ENCODE measurements around the gene CSNK1G1.
"Not testable (repeated sequence)": the region's sequence is repeated elsewhere in the genome, so short reads cannot be mapped to it uniquely, and the experiment has no call there.

The CSNK1G1 gene

GRCh38 chr15:64235552-64235951 is 120.4 kb downstream of the CSNK1G1 start:
- no peak for DNase-seq

GRCh38 chr15:64233299-64233698 is 122.7 kb downstream of the CSNK1G1 start:
- no peak for DNase-seq

- DNase-seq, result no peak
These were observed 123.6 kb downstream of the CSNK1G1 start for GRCh38 chr15:64232400-64232799.

- no peak for DNase-seq
These were observed 126.7 kb downstream of the CSNK1G1 start for GRCh38 chr15:64229129-64229724.

- DNase-seq, result no peak
These were observed 130.2 kb downstream of the CSNK1G1 start for GRCh38 chr15:64225804-64226203.

- DNase-seq, result no peak
These were observed 131.5 kb downstream of the CSNK1G1 start for GRCh38 chr15:64224511-64224910.

- no peak for DNase-seq
These were observed 132.1 kb downstream of the CSNK1G1 start for GRCh38 chr15:64223882-64224281.

GRCh38 chr15:64222573-64223366 is 133.2 kb downstream of the CSNK1G1 start:
- no peak for DNase-seq

GRCh38 chr15:64221911-64222310 is 134.1 kb downstream of the CSNK1G1 start:
- not testable (repeated sequence) for DNase-seq

- DNase-seq, result not testable (repeated sequence)
These were observed 138.6 kb downstream of the CSNK1G1 start for GRCh38 chr15:64217429-64217750.

GRCh38 chr15:64216730-64217428 is 139.1 kb downstream of the CSNK1G1 start:
- no peak for DNase-seq

GRCh38 chr15:64216196-64216595 is 139.8 kb downstream of the CSNK1G1 start:
- no peak for DNase-seq

- no peak for DNase-seq
These were observed 142.3 kb downstream of the CSNK1G1 start for GRCh38 chr15:64213646-64214045.

- DNase-seq, result no peak
These were observed 144.3 kb downstream of the CSNK1G1 start for GRCh38 chr15:64211696-64212095.

GRCh38 chr15:64210371-64210770 is 145.6 kb downstream of the CSNK1G1 start:
- DNase-seq, result no peak

GRCh38 chr15:64209680-64210334 is 146.2 kb downstream of the CSNK1G1 start:
- DNase-seq, result no peak

GRCh38 chr15:64205202-64205601 is 150.8 kb downstream of the CSNK1G1 start:
- no peak for DNase-seq

- no peak for DNase-seq
These were observed 158.5 kb downstream of the CSNK1G1 start for GRCh38 chr15:64197425-64197824.

GRCh38 chr15:64193971-64194370 is 162.0 kb downstream of the CSNK1G1 start:
- no peak for DNase-seq

- DNase-seq, result no peak
These were observed 163.8 kb downstream of the CSNK1G1 start for GRCh38 chr15:64191971-64192830.

GRCh38 chr15:64187396-64188191 is 168.4 kb downstream of the CSNK1G1 start:
- DNase-seq, result no peak

All from activated T-cell treated with anti-CD3 and anti-CD28 coated beads, Interleukin-2, amount 50 U/mL, for 1 hour (primary cell).